Caco-2 (cell line): ENCODE data around the gene MYT1. TPM values are rescaled to one million over a fixed set of nuclear protein-coding genes. Genes with fewer than 3 reads are reported as not detected.

Experiments used
- BruUV-seq: library from RNA; stranded (reverse); fragments of 400-500 nt; replicated peaks from 2 replicates; lab custom pipeline; 2021; lab: Mats Ljungman, UMichigan
- CTCF ChIA-PET: fragments of 300-600 bp; sonication (Branson Sonifier 250); formaldehyde crosslinking; loops from one replicate; lab custom pipeline; 2022; ENCODE audit warnings: antibody characterized with exemption; lab: Charles Lee
- POLR2A ChIA-PET: fragments of 300-600 bp; sonication (Branson Sonifier 250); formaldehyde crosslinking; loops from one replicate; lab custom pipeline; 2022; ENCODE audit warnings: antibody characterized with exemption; lab: Charles Lee
- DNase-seq, 2 experiments: peaks; one replicate each; pipeline versions ENCODE4 v3.0.0 to v3.0.0-alpha.2; 2020 to 2022
- H3K27me3 ChIP-seq: replicated peaks from 2 replicates; pipeline ENCODE4 v1.6.0; 2011; ENCODE audit warnings: low read length; ENCODE audit not compliant: control insufficient read depth, insufficient read depth
- H3K36me3 ChIP-seq: 2 replicates; pipeline ENCODE4 v1.5.1; 2011; ENCODE audit warnings: low read length; ENCODE audit not compliant: control insufficient read depth, insufficient read depth
- H3K4me1 ChIP-seq: fragments of 250-450 bp; sonication (Bioruptor Pico); 2 replicates; pipeline ENCODE4 v1.5.1; 2020; ENCODE audit warnings: mild to moderate bottlenecking
- H3K4me3 ChIP-seq: 2 replicates; pipeline ENCODE4 v1.5.1; 2011; ENCODE audit warnings: low read depth, mild to moderate bottlenecking, control low read depth, low read length
- H3K9me3 ChIP-seq: fragments of 250-450 bp; sonication (Bioruptor Pico); 2 replicates; pipeline ENCODE4 v1.5.1; 2020; ENCODE audit warnings: mild to moderate bottlenecking, moderate library complexity
- H3K27ac Mint-ChIP-seq: one replicate; pipeline ENCODE4 v1.8.0; 2022; ENCODE audit warnings: mixed read lengths; ENCODE audit not compliant: unreplicated experiment
- H3K27me3 Mint-ChIP-seq: one replicate; pipeline ENCODE4 v1.8.0; 2022; ENCODE audit warnings: mixed read lengths; ENCODE audit not compliant: insufficient read depth, unreplicated experiment
- H3K36me3 Mint-ChIP-seq: one replicate; pipeline ENCODE4 v1.8.0; 2022; ENCODE audit warnings: mild to moderate bottlenecking, mixed read lengths; ENCODE audit not compliant: insufficient read depth, unreplicated experiment
- H3K4me1 Mint-ChIP-seq: one replicate; pipeline ENCODE4 v1.8.0; 2022; ENCODE audit warnings: low read depth, mixed read lengths; ENCODE audit not compliant: unreplicated experiment
- H3K4me3 Mint-ChIP-seq: one replicate; pipeline ENCODE4 v1.8.0; 2022; ENCODE audit warnings: mild to moderate bottlenecking, moderate library complexity, mixed read lengths; ENCODE audit not compliant: unreplicated experiment
- H3K9me3 Mint-ChIP-seq: one replicate; pipeline ENCODE4 v1.8.0; 2022; ENCODE audit warnings: mixed read lengths; ENCODE audit not compliant: unreplicated experiment
- CTCF ChIP-seq, 2 experiments: fragments of 200-600 bp in 1 of 2; IDR thresholded peaks; 1 replicate in 1 of 2; 2 replicates in 1 of 2; pipeline versions ENCODE4 v1.5.1 to v1.8.0; 2011 to 2022; ENCODE audit warnings: antibody characterized with exemption in 1 of 2, control low read depth in 1 of 2, inconsistent platforms in 1 of 2, low read depth in 1 of 2, low read length in 1 of 2, mild to moderate bottlenecking in 1 of 2, moderate library complexity in 1 of 2; ENCODE audit not compliant: insufficient read depth in 1 of 2, severe bottlenecking in 1 of 2, unreplicated experiment in 1 of 2
- intact Hi-C: fragments of 100-400 bp; cut with micrococcal nuclease; formaldehyde crosslinking; loops from one replicate; pipeline ENCODE4 v1.10.0; 2022; ENCODE audit not compliant: unreplicated experiment
- total RNA-seq: library from RNA; stranded (reverse); gene quantifications from 2 replicates; pipeline ENCODE4 v1.2.3, GENCODE V29; 2022

The MYT1 gene
- total RNA-seq, 1 experiment from 2014 or later = 0.25 TPM

GRCh38 chr20:64256282-64256935 is 92.2 kb downstream of the MYT1 start:
- intact Hi-C loops = no loop called here
- CTCF ChIA-PET = interaction anchor here (0.6 to 1.5 kb wide), 6 partner anchors 17 to 1414 kb away, joined by 3 to 9 read pairs (median 4); partner anchors contain the start of gene LKAAEAR1
- no peaks in the 10 kb centered on the region for H3K9me3 Mint-ChIP-seq

DNA sequence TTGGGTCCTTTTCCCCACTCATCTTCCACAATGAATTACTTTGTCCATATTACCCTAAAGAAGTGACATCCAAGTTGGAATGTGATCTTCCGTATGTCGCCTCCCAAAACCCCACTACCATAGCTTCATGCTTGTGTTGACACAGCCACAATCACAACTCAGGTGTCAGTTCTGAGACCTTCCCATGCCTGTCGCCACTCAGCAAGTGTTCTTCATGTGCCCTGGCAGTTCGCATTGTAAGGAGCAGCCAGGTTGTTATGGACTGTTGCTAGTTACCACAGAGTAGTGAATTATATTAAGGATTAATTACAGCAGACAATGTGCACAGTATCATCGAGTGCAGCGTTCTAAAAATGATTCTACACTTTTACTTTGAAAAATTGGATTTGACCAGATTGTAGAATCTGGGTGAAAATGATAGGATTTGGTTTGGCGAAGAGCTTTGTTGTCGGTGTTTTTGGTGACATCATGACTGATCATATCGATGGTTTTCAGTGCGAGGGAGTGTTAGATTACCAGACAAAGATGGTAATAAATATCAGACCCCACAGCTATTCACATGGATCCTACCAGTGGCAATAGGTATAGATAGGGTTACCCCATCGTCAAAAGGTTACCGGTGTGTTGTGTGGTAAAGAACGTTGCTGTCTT is 93.0 kb downstream of the MYT1 start:
- H3K27ac Mint-ChIP-seq = peak overlapping the region; percentile 91
- Histone ChIP-seq H3K4me1 (peaks cover 6% of the 10 kb centered on the region; the same call in 1 of the 2 replicates), H3K27me3 (no peaks in the 10 kb centered on the region), H3K4me3 (no peak overlapping the region), H3K36me3 (peaks cover 3% of the 10 kb centered on the region), H3K9me3 (no peaks in the 10 kb centered on the region)
- H3K9me3 Mint-ChIP-seq = no peaks in the 10 kb centered on the region
- H3K4me1 Mint-ChIP-seq = peaks cover 10% of the 10 kb centered on the region
- H3K4me3 Mint-ChIP-seq = peak overlapping the region; percentile 95
- intact Hi-C loops = no loop called here
- H3K36me3 Mint-ChIP-seq = peaks cover 28% of the 10 kb centered on the region
- BruUV-seq = no TSS peak
- DNase-seq = no peak
- POLR2A ChIA-PET = no interaction called here
- TF ChIP-seq CTCF (IDR thresholded peaks at IDR 0.05; ENCODE audit: insufficient read depth in 1 of 2, low read depth in 1 of 2, low read length in 1 of 2, severe bottlenecking in 1 of 2, unreplicated experiment in 1 of 2) = no peak
- CTCF ChIA-PET = interaction anchor here (0.6 to 1.2 kb wide), 2 partner anchors 29 to 1415 kb away, joined by 3 to 4 read pairs; no protein-coding TSS in a partner anchor
- H3K27me3 Mint-ChIP-seq = no peaks in the 10 kb centered on the region

More at GRCh38 chr20:64256282-64256935, 92.2 kb downstream of the MYT1 start:
- Histone ChIP-seq H3K27me3 (no peaks in the 10 kb centered on the region), H3K9me3 (no peaks in the 10 kb centered on the region), H3K36me3 (peaks cover 3% of the 10 kb centered on the region), H3K4me3 (peak overlapping the region; percentile 80), H3K4me1 (peaks cover 6% of the 10 kb centered on the region; the same call in 1 of the 2 replicates)
- TF ChIP-seq CTCF (IDR thresholded peaks at IDR 0.05; ENCODE audit: insufficient read depth in 1 of 2, low read depth in 1 of 2, low read length in 1 of 2, severe bottlenecking in 1 of 2, unreplicated experiment in 1 of 2) = no peak
- no peaks in the 10 kb centered on the region for H3K27me3 Mint-ChIP-seq
- peaks cover 10% of the 10 kb centered on the region for H3K4me1 Mint-ChIP-seq
- H3K36me3 Mint-ChIP-seq = peaks cover 27% of the 10 kb centered on the region
- DNase-seq = no peak
- BruUV-seq = TSS peak; percentile 32
- H3K27ac Mint-ChIP-seq = peak overlapping the region; percentile 91
- POLR2A ChIA-PET = interaction anchor here (0.6 to 1.2 kb wide), 2 partner anchors 14 to 287 kb away, joined by 3 to 13 read pairs; no protein-coding TSS in a partner anchor
- H3K4me3 Mint-ChIP-seq = peak overlapping the region; percentile 95

- Histone ChIP-seq H3K4me1 (peaks cover 6% of the 10 kb centered on the region; the same call in 1 of the 2 replicates), H3K27me3 (no peaks in the 10 kb centered on the region), H3K36me3 (peaks cover 3% of the 10 kb centered on the region), H3K4me3 (no peak overlapping the region), H3K9me3 (no peaks in the 10 kb centered on the region)
- H3K36me3 Mint-ChIP-seq = peaks cover 28% of the 10 kb centered on the region
- BruUV-seq = no TSS peak
- CTCF ChIA-PET = no interaction called here
- intact Hi-C loops = no loop called here
- no peak for TF ChIP-seq CTCF (IDR thresholded peaks at IDR 0.05; ENCODE audit: insufficient read depth in 1 of 2, low read depth in 1 of 2, low read length in 1 of 2, severe bottlenecking in 1 of 2, unreplicated experiment in 1 of 2)
- no peak overlapping the region for H3K4me3 Mint-ChIP-seq
- H3K4me1 Mint-ChIP-seq = peaks cover 10% of the 10 kb centered on the region
- H3K27ac Mint-ChIP-seq = no peak overlapping the region
- no peak for DNase-seq
- no peaks in the 10 kb centered on the region for H3K27me3 Mint-ChIP-seq
- POLR2A ChIA-PET = no interaction called here
- no peaks in the 10 kb centered on the region for H3K9me3 Mint-ChIP-seq
These were observed 94.0 kb downstream of the MYT1 start for GRCh38 chr20:64258071-64258823.
